Measurements from ENCODE around the gene PSMG3. TPM values are rescaled to one million over a fixed set of nuclear protein-coding genes. Genes with fewer than 3 reads are reported as not detected.

PSMG3 gene
- total RNA-seq, 1 experiment from 2014 or later, result 63.0 TPM

- no peak overlapping the region for H3T11ph ChIP-seq (ENCODE audit: low read length)
- H3K4me1 ChIP-seq (ENCODE audit: insufficient read depth, low read length), result no peaks in the 10 kb centered on the region
- H4K5ac ChIP-seq (ENCODE audit: insufficient read length, low read depth, low read length), result no peak overlapping the region
- peak overlapping the region; percentile 76 for H4K91ac ChIP-seq (ENCODE audit: insufficient read length, low read depth, low read length)
- Mint-ChIP-seq H3K4me1 (peaks cover 13 to 14% of the 10 kb centered on the region in 2 experiments), H3K4me3 (no peak overlapping the region), H3K36me3 (ENCODE audit: insufficient read depth in 1 of 3, low read depth in 3 of 3) (peaks cover 3 to 15% (median 6%) of the 10 kb centered on the region in 3 experiments; a peak in 4 of 7 replicates), H3K9me3 (no peaks in the 10 kb centered on the region), H3K27ac (no peak overlapping the region), H3K27me3 (ENCODE audit: low read depth) (no peaks in the 10 kb centered on the region)
- no peak overlapping the region for H3K56ac ChIP-seq (ENCODE audit: insufficient read length, low read depth, low read length)
- H3K14ac ChIP-seq (ENCODE audit: insufficient read depth, low read length), result no peak overlapping the region
- no CpG with 5 or more reads among the region's 25 CpGs for WGBS (ENCODE audit: extremely low coverage, insufficient read length, low lambda C conversion rate)
- H3K79me1 ChIP-seq (ENCODE audit: insufficient read depth, low read depth, low read length, poor library complexity, severe bottlenecking), result no peaks in the 10 kb centered on the region
- no peak for DNase-seq
- H2BK15ac ChIP-seq (ENCODE audit: low read depth, low read length), result no peak overlapping the region
- no peak overlapping the region for H3K23ac ChIP-seq (ENCODE audit: insufficient read length, low read depth, low read length)
- TF ChIP-seq CTCF (conservative IDR thresholded peaks at IDR 0.05), result no peak
- no peak overlapping the region for H2AK5ac ChIP-seq (ENCODE audit: insufficient read length, low read length)
- no peak overlapping the region for H3K4me2 ChIP-seq (ENCODE audit: insufficient read depth, insufficient read length, low read length)
- no peak overlapping the region for H2BK12ac ChIP-seq (ENCODE audit: insufficient read length, low read depth, low read length)
- H3K23me2 ChIP-seq (ENCODE audit: insufficient read length, low read depth, low read length, poor library complexity, severe bottlenecking), result no peaks in the 10 kb centered on the region
- no peak overlapping the region for H3K18ac ChIP-seq (ENCODE audit: insufficient read length, low read depth, low read length)
- H3K27ac ChIP-seq (ENCODE audit: insufficient read length, low read depth, low read length), result no peak overlapping the region
- H2AFZ ChIP-seq (ENCODE audit: low read length), result no peak overlapping the region
- no peak overlapping the region for H4K8ac ChIP-seq (replicated peaks; ENCODE audit: insufficient read length, low read depth, low read length)
- H3K79me2 ChIP-seq (ENCODE audit: insufficient read depth, low read length), result peaks cover 2% of the 10 kb centered on the region; the same call in 1 of the 2 replicates
- H2BK120ac ChIP-seq (ENCODE audit: low read depth, low read length, poor library complexity, severe bottlenecking), result no peak overlapping the region
- H3K4ac ChIP-seq (ENCODE audit: low read depth, low read length), result no peak overlapping the region
- no peaks in the 10 kb centered on the region for H4K20me1 ChIP-seq (ENCODE audit: control insufficient read depth, insufficient read depth, insufficient read length)
- H3K27me3 ChIP-seq (ENCODE audit: insufficient read depth, low read length), result no peaks in the 10 kb centered on the region
- H2BK20ac ChIP-seq (ENCODE audit: low read depth, low read length, poor library complexity, severe bottlenecking), result no peak overlapping the region
- no peak overlapping the region for H3K9ac ChIP-seq (ENCODE audit: extremely low read depth, insufficient read length, low read length)
- H2BK5ac ChIP-seq (ENCODE audit: insufficient read length, low read length), result no peak overlapping the region
- no peaks in the 10 kb centered on the region for H3K9me3 ChIP-seq (ENCODE audit: control insufficient read depth, low read depth, low read length)
These were observed 31.2 kb downstream of the PSMG3 start for GRCh38 chr7:1538544-1539180.

Data from H9 (cell line).